ENCODE measurements around the gene PSPH. TPM values are rescaled to one million over a fixed set of nuclear protein-coding genes. Genes with fewer than 3 reads are reported as not detected.
A peak's percentile ranks its signal among the peaks of the same experiment; 100 is the strongest.

PSPH gene
- total RNA-seq, 1 donor: 49.9 TPM

DNA sequence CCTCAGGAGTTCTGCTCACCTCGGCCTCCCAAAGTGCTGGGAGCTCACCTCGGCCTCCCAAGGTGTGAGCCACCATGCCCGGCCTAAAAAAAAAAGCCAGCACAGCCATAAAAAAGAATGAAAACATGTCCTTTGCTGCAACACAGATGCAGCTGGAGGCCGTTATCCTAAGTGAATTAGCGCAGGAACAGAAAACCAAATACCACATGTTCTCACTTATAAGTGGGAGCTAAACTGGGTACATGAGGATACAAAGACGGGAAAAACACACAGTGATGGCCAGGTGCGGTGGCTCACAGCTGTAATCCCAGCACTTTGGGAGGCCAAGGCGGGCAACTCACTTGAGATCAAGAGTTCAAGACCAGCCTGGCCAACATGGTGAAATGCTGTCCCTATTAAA is 20.9 kb downstream of the PSPH start:
- Histone ChIP-seq H3K4me3 (ENCODE audit: insufficient read depth, low read length) (no peak overlapping the region), H4K20me1 (ENCODE audit: insufficient read depth, low read length) (no peaks in the 10 kb centered on the region), H2AFZ (ENCODE audit: low read length) (no peak overlapping the region), H3K4me2 (ENCODE audit: insufficient read depth, low read length) (no peak overlapping the region), H3K79me2 (ENCODE audit: insufficient read depth, low read length) (peaks cover 3% of the 10 kb centered on the region), H3K9me3 (ENCODE audit: low read depth, low read length) (no peaks in the 10 kb centered on the region), H3K36me3 (ENCODE audit: insufficient read depth, low read length) (peaks cover 14% of the 10 kb centered on the region), H3K27me3 (ENCODE audit: insufficient read depth, low read length) (no peaks in the 10 kb centered on the region), H3K4me1 (ENCODE audit: insufficient read depth, low read length) (no peaks in the 10 kb centered on the region), H3K27ac (ENCODE audit: low read depth, low read length) (no peak overlapping the region)
- TF ChIP-seq, protein P1, sequence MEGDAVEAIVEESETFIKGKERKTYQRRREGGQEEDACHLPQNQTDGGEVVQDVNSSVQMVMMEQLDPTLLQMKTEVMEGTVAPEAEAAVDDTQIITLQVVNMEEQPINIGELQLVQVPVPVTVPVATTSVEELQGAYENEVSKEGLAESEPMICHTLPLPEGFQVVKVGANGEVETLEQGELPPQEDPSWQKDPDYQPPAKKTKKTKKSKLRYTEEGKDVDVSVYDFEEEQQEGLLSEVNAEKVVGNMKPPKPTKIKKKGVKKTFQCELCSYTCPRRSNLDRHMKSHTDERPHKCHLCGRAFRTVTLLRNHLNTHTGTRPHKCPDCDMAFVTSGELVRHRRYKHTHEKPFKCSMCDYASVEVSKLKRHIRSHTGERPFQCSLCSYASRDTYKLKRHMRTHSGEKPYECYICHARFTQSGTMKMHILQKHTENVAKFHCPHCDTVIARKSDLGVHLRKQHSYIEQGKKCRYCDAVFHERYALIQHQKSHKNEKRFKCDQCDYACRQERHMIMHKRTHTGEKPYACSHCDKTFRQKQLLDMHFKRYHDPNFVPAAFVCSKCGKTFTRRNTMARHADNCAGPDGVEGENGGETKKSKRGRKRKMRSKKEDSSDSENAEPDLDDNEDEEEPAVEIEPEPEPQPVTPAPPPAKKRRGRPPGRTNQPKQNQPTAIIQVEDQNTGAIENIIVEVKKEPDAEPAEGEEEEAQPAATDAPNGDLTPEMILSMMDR (IDR thresholded peaks at IDR 0.05; ENCODE audit: extremely low read depth, low read depth, low read length): no peak
- no peak for DNase-seq (ENCODE audit: insufficient read length, low spot score, missing footprints)

DNA sequence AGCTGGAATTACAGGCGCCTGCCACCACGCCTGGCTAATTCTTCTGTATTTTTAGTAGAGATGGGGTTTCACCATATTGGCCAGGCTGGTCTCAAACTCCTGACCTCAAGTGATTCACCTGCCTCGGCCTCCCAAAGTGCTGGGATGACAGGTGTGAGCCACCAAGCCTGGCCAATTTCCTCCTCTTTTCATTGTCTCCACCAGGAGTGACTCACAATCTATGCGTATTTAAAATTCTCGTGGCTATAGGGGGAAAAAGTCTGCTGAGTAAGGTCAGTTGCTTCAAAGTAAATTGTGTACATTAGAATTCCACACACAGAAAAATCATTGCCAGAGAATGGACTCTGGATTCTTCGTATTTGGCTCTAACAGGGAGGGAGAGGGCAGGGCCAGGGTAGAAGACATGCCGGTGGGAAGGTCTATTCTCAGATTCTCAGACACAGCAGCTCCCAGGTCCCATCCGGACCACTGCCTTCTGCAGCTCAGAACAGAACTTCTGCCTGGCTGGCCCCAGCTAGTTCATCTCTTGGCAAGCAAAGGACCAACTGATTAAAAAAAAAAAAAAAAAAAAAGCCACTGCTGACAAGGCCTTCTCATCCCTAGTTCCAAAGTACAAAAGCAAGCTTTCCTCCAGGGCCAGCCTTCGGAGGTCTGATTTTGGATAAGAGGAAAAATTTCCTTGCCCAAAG is 22.2 kb downstream of the PSPH start:
- H4K20me1 ChIP-seq (ENCODE audit: insufficient read depth, low read length): no peaks in the 10 kb centered on the region
- H3K9me3 ChIP-seq (ENCODE audit: low read depth, low read length): no peaks in the 10 kb centered on the region
- H3K27ac ChIP-seq (ENCODE audit: low read depth, low read length): no peak overlapping the region
- H3K4me2 ChIP-seq (ENCODE audit: insufficient read depth, low read length): no peak overlapping the region
- no peak for DNase-seq (ENCODE audit: insufficient read length, low spot score, missing footprints)
- no peaks in the 10 kb centered on the region for H3K4me1 ChIP-seq (ENCODE audit: insufficient read depth, low read length)
- H3K4me3 ChIP-seq (ENCODE audit: insufficient read depth, low read length): no peak overlapping the region
- TF ChIP-seq, protein P1 (IDR thresholded peaks at IDR 0.05; ENCODE audit: extremely low read depth, low read depth, low read length): no peak
- peaks cover 3% of the 10 kb centered on the region for H3K79me2 ChIP-seq (ENCODE audit: insufficient read depth, low read length)
- peaks cover 14% of the 10 kb centered on the region for H3K36me3 ChIP-seq (ENCODE audit: insufficient read depth, low read length)
- H2AFZ ChIP-seq (ENCODE audit: low read length): no peak overlapping the region
- H3K27me3 ChIP-seq (ENCODE audit: insufficient read depth, low read length): no peaks in the 10 kb centered on the region

DNA sequence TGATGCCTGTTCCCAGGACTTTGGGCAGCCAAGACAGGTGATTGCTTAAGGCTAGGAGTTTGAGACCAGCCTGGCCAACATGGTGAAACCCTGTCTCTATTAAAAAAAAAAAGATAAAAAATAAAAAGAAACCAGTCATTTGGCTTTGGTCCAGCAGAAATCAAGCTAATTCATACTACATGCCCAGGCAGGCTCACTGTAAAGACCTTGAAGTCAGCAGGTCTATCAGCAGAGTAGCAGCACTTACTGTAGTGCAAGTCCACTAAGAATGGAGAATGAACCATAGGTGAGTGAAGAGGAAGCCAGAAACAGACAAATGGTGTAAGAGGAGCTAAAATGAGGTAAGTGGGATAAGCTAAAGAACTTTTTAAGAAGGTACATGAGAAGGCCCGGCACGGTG is 24.7 kb downstream of the PSPH start:
- Histone ChIP-seq H3K4me3 (ENCODE audit: insufficient read depth, low read length) (no peak overlapping the region), H3K27ac (ENCODE audit: low read depth, low read length) (no peak overlapping the region), H3K79me2 (ENCODE audit: insufficient read depth, low read length) (no peaks in the 10 kb centered on the region), H2AFZ (ENCODE audit: low read length) (no peak overlapping the region), H3K9me3 (ENCODE audit: low read depth, low read length) (no peaks in the 10 kb centered on the region), H3K27me3 (ENCODE audit: insufficient read depth, low read length) (no peaks in the 10 kb centered on the region), H4K20me1 (ENCODE audit: insufficient read depth, low read length) (no peaks in the 10 kb centered on the region), H3K4me1 (ENCODE audit: insufficient read depth, low read length) (no peaks in the 10 kb centered on the region), H3K36me3 (ENCODE audit: insufficient read depth, low read length) (peaks cover 14% of the 10 kb centered on the region), H3K4me2 (ENCODE audit: insufficient read depth, low read length) (no peak overlapping the region)
- TF ChIP-seq, protein P1 (IDR thresholded peaks at IDR 0.05; ENCODE audit: extremely low read depth, low read depth, low read length): no peak
- no peak for DNase-seq (ENCODE audit: insufficient read length, low spot score, missing footprints)

DNA sequence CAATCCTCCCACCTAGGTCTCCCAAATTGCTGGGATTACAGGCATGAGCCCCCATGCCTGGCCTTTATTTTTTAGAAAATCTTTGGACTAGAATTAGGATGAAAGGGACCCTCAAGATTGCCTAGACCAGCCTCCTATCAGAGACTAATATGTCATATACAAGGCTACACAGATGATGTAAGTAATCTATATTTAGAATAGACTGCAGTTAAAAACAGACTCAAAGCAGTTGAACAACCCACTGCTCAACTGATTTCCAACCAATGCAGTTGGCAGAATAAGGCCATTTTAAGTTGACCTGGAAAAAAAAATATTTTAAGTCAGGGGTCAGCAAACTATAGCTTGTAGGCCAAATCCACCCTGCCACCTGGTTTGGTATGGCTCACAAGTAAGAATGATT is 27.7 kb downstream of the PSPH start:
- H3K27me3 ChIP-seq (ENCODE audit: insufficient read depth, low read length): no peaks in the 10 kb centered on the region
- no peaks in the 10 kb centered on the region for H4K20me1 ChIP-seq (ENCODE audit: insufficient read depth, low read length)
- H3K27ac ChIP-seq (ENCODE audit: low read depth, low read length): no peak overlapping the region
- H2AFZ ChIP-seq (ENCODE audit: low read length): no peak overlapping the region
- no peaks in the 10 kb centered on the region for H3K9me3 ChIP-seq (ENCODE audit: low read depth, low read length)
- H3K4me1 ChIP-seq (ENCODE audit: insufficient read depth, low read length): no peaks in the 10 kb centered on the region
- H3K4me3 ChIP-seq (ENCODE audit: insufficient read depth, low read length): no peak overlapping the region
- H3K36me3 ChIP-seq (ENCODE audit: insufficient read depth, low read length): peaks cover 18% of the 10 kb centered on the region
- DNase-seq (ENCODE audit: insufficient read length, low spot score, missing footprints): peak; percentile 72
- H3K79me2 ChIP-seq (ENCODE audit: insufficient read depth, low read length): no peaks in the 10 kb centered on the region
- TF ChIP-seq, protein P1 (IDR thresholded peaks at IDR 0.05; ENCODE audit: extremely low read depth, low read depth, low read length): no peak
- no peak overlapping the region for H3K4me2 ChIP-seq (ENCODE audit: insufficient read depth, low read length)
